ENCODE measurements around the gene FAM210B. TPM values are rescaled to one million over a fixed set of nuclear protein-coding genes. Genes with fewer than 3 reads are reported as not detected.
"Not testable (repeated sequence)": the region's sequence is repeated elsewhere in the genome, so short reads cannot be mapped to it uniquely, and the experiment has no call there.

The FAM210B gene
- total RNA-seq, 3 donors from 2014 or later, result 62.6 to 100.0 (median 80.8) TPM

GRCh38 chr20:56323656-56324055 lies 35.1 kb upstream of the FAM210B start:
- Histone ChIP-seq H3K4me1 (no peaks in the 10 kb centered on the region), H3K27me3 (no peaks in the 10 kb centered on the region), H3K4me3 (no peak overlapping the region), H3K9me3 (no peaks in the 10 kb centered on the region), H3K27ac (no peak overlapping the region), H3K36me3 (no peaks in the 10 kb centered on the region)
- intact Hi-C loops (cut with DNase I; ENCODE audit: low total_unique reads), result no loop called here
- DNase-seq (ENCODE audit: low spot score in 2 of 2), result no peak
- no peak for TF ChIP-seq POLR2AphosphoS5 (IDR thresholded peaks at IDR 0.05)
- no peak for TF ChIP-seq CTCF (IDR thresholded peaks at IDR 0.05)
- no peak for TF ChIP-seq POLR2A (IDR thresholded peaks at IDR 0.05)

GRCh38 chr20:56324806-56325205 lies 34.0 kb upstream of the FAM210B start:
- Histone ChIP-seq H3K36me3 (no peaks in the 10 kb centered on the region), H3K4me1 (no peaks in the 10 kb centered on the region), H3K9me3 (no peaks in the 10 kb centered on the region), H3K27me3 (no peaks in the 10 kb centered on the region), H3K4me3 (no peak overlapping the region), H3K27ac (no peak overlapping the region)
- intact Hi-C loops (cut with DNase I; ENCODE audit: low total_unique reads), result no loop called here
- no peak for DNase-seq (ENCODE audit: low spot score in 2 of 2)
- TF ChIP-seq CTCF (IDR thresholded peaks at IDR 0.05), result no peak
- no peak for TF ChIP-seq POLR2A (IDR thresholded peaks at IDR 0.05)

- intact Hi-C loops (cut with DNase I; ENCODE audit: low total_unique reads), result no loop called here
- no peaks in the 10 kb centered on the region for H3K27me3 ChIP-seq
Observed at GRCh38 chr20:56328861-56329260, 29.9 kb upstream of the FAM210B start.

GRCh38 chr20:56336709-56337108 lies 22.1 kb upstream of the FAM210B start:
- H3K4me1 ChIP-seq; H3K27me3 ChIP-seq; H3K9me3 ChIP-seq; H3K36me3 ChIP-seq; DNase-seq (ENCODE audit: low spot score in 2 of 2); H3K4me3 ChIP-seq; H3K27ac ChIP-seq; intact Hi-C loops (cut with DNase I; ENCODE audit: low total_unique reads): not testable (repeated sequence)

More at GRCh38 chr20:56328861-56329260, 29.9 kb upstream of the FAM210B start:
- no peak for DNase-seq (ENCODE audit: low spot score in 2 of 2)
- Histone ChIP-seq H3K4me3 (no peak overlapping the region), H3K36me3 (no peaks in the 10 kb centered on the region), H3K27ac (no peak overlapping the region), H3K4me1 (no peaks in the 10 kb centered on the region), H3K9me3 (no peaks in the 10 kb centered on the region)
- no peak for TF ChIP-seq POLR2AphosphoS5 (IDR thresholded peaks at IDR 0.05)
- TF ChIP-seq POLR2A (IDR thresholded peaks at IDR 0.05), result no peak
- TF ChIP-seq CTCF (IDR thresholded peaks at IDR 0.05), result no peak

- H3K27me3 ChIP-seq, result peaks cover 0 to 15% of the 10 kb centered on the region in 2 donors
- no peak overlapping the region for H3K27ac ChIP-seq
- H3K4me3 ChIP-seq, result no peak overlapping the region
- no peaks in the 10 kb centered on the region for H3K36me3 ChIP-seq
- intact Hi-C loops (cut with DNase I; ENCODE audit: low total_unique reads), result no loop called here
- H3K4me1 ChIP-seq, result no peaks in the 10 kb centered on the region
- no peaks in the 10 kb centered on the region for H3K9me3 ChIP-seq
- no peak for DNase-seq (ENCODE audit: low spot score in 2 of 2)
- no peak for TF ChIP-seq CTCF (IDR thresholded peaks at IDR 0.05)
- no peak for TF ChIP-seq POLR2A (IDR thresholded peaks at IDR 0.05)
- no peak for TF ChIP-seq POLR2AphosphoS5 (IDR thresholded peaks at IDR 0.05)
Observed at GRCh38 chr20:56342783-56343182, 16.0 kb upstream of the FAM210B start.

- peaks cover 0 to 15% of the 10 kb centered on the region in 2 donors for H3K27me3 ChIP-seq
- H3K36me3 ChIP-seq, result no peaks in the 10 kb centered on the region
- intact Hi-C loops (cut with DNase I; ENCODE audit: low total_unique reads), result no loop called here
- DNase-seq (ENCODE audit: low spot score in 2 of 2), result no peak
- H3K4me1 ChIP-seq, result no peaks in the 10 kb centered on the region
- no peak overlapping the region for H3K27ac ChIP-seq
- no peaks in the 10 kb centered on the region for H3K9me3 ChIP-seq
- H3K4me3 ChIP-seq, result peak overlapping the region in 2 of 3 donors; percentile 29 to 43
- TF ChIP-seq POLR2AphosphoS5 (IDR thresholded peaks at IDR 0.05) (no peak), CTCF (IDR thresholded peaks at IDR 0.05) (peak; percentile 29 to 69 (median 50))
Observed at GRCh38 chr20:56343861-56344381, 14.9 kb upstream of the FAM210B start.
